Measurements from ENCODE around the gene CCNE1.

- TF ChIP-seq GABPB1 (CRISPR knock-in tag; IDR thresholded peaks at IDR 0.05) (no peak), ATF2 (CRISPR knock-in tag; IDR thresholded peaks at IDR 0.05; ENCODE audit: borderline replicate concordance, low read depth) (no peak), MLX (CRISPR knock-in tag; IDR thresholded peaks at IDR 0.05) (no peak)
These were observed 39.9 kb upstream of the CCNE1 start for GRCh38 chr19:29771708-29772414.
